Neural cell (in vitro differentiated cells): Measurements from ENCODE around the gene HMGCS2. TPM values are rescaled to one million over a fixed set of nuclear protein-coding genes. Genes with fewer than 3 reads are reported as not detected.

Experiments
- H2AFZ ChIP-seq: fragments of 200-600, 300-800 bp; sonication (generic), shearing (Covaris generic); 2 replicates; pipeline ENCODE4 v1.6.0; 2014; ENCODE audit warnings: low read depth, mild to moderate bottlenecking, antibody characterized with exemption, low read length, moderate library complexity
- H3F3A ChIP-seq: fragments of 200-600 bp; shearing (Covaris generic); 2 replicates; pipeline ENCODE4 v1.6.1; 2016; ENCODE audit warnings: mild to moderate bottlenecking, moderate library complexity, mixed read lengths, antibody characterized with exemption, low read length; ENCODE audit not compliant: insufficient read depth, poor library complexity, severe bottlenecking
- H3K27ac ChIP-seq: fragments of 200-600, 300-800 bp; sonication (generic), shearing (Covaris generic); 2 replicates; pipeline ENCODE4 v1.5.1; 2014; ENCODE audit warnings: mild to moderate bottlenecking, low read length, moderate library complexity
- H3K27me3 ChIP-seq: fragments of 300-800, 200-600 bp; sonication (generic), shearing (Covaris generic); 2 replicates; pipeline ENCODE4 v1.6.0; 2014; ENCODE audit warnings: mild to moderate bottlenecking, low read depth, low read length, moderate library complexity; ENCODE audit not compliant: insufficient read depth
- H3K36me3 ChIP-seq: fragments of 300-800, 200-600 bp; sonication (generic), shearing (Covaris generic); 2 replicates; pipeline ENCODE4 v1.5.1; 2014; ENCODE audit warnings: mild to moderate bottlenecking, antibody characterized with exemption, low read length, moderate library complexity; ENCODE audit not compliant: insufficient read depth
- H3K4me2 ChIP-seq: fragments of 300-800, 200-600 bp; sonication (generic), shearing (Covaris generic); 2 replicates; pipeline ENCODE4 v1.6.0; 2014; ENCODE audit warnings: mild to moderate bottlenecking, low read length
- H3K4me3 ChIP-seq: fragments of 300-800, 200-600 bp; sonication (generic), shearing (Covaris generic); 2 replicates; pipeline ENCODE4 v1.5.1; 2014; ENCODE audit warnings: mild to moderate bottlenecking, low read length, moderate library complexity
- H3K79me2 ChIP-seq: fragments of 200-600 bp; shearing (Covaris generic); replicated peaks from 2 replicates; pipeline ENCODE4 v1.6.0; 2014; ENCODE audit warnings: mild to moderate bottlenecking, low read length, moderate library complexity; ENCODE audit not compliant: insufficient read depth
- H3K9ac ChIP-seq: fragments of 300-800, 200-600 bp; sonication (generic), shearing (Covaris generic); 2 replicates; pipeline ENCODE4 v1.6.1; 2016; ENCODE audit warnings: mild to moderate bottlenecking, low read length, mixed read lengths
- H3K9me2 ChIP-seq: fragments of 200-600 bp; shearing (Covaris generic); 2 replicates; pipeline ENCODE4 v1.6.1; 2016; ENCODE audit warnings: mild to moderate bottlenecking, low read length, mixed read lengths; ENCODE audit not compliant: insufficient read depth
- H3K9me3 ChIP-seq: fragments of 200-600, 300-800 bp; sonication (generic), shearing (Covaris generic); 2 replicates; pipeline ENCODE4 v1.6.1; 2016; ENCODE audit warnings: mild to moderate bottlenecking, mixed run types, low read length, moderate library complexity, mixed read lengths
- H4K20me1 ChIP-seq: fragments of 200-600 bp; shearing (Covaris generic); 2 replicates; pipeline ENCODE4 v1.6.1; 2016; ENCODE audit warnings: mild to moderate bottlenecking, mixed run types; ENCODE audit not compliant: insufficient read depth
- EP300 ChIP-seq: fragments of 450-650 bp; conservative IDR thresholded peaks from 2 replicates; pipeline ENCODE4 v1.6.1; 2014; ENCODE audit warnings: antibody characterized with exemption, mild to moderate bottlenecking, moderate library complexity; ENCODE audit not compliant: poor library complexity, severe bottlenecking
- EZH2 ChIP-seq: fragments of 200-600, 300-800 bp; shearing (Covaris generic), sonication (generic); IDR thresholded peaks from 2 replicates; pipeline ENCODE4 v1.6.1; 2014; ENCODE audit warnings: antibody characterized with exemption, low read length, borderline replicate concordance, mild to moderate bottlenecking; ENCODE audit not compliant: insufficient read depth, poor library complexity, severe bottlenecking
- MXI1 ChIP-seq: fragments of 450-650 bp; conservative IDR thresholded peaks from 2 replicates; pipeline ENCODE4 v1.6.1; 2014; ENCODE audit warnings: antibody characterized with exemption, mild to moderate bottlenecking; ENCODE audit not compliant: poor library complexity, severe bottlenecking
- POLR2AphosphoS5 ChIP-seq: IDR thresholded peaks from 2 replicates; pipeline ENCODE4 v1.6.1; 2012
- RAD21 ChIP-seq: fragments of 450-650 bp; conservative IDR thresholded peaks from 2 replicates; pipeline ENCODE4 v1.6.1; 2014; ENCODE audit warnings: antibody characterized with exemption, mild to moderate bottlenecking, moderate library complexity
- SMC3 ChIP-seq: fragments of 450-650 bp; conservative IDR thresholded peaks from 2 replicates; pipeline ENCODE4 v1.6.1; 2014; ENCODE audit warnings: antibody characterized with exemption, mild to moderate bottlenecking, moderate library complexity; ENCODE audit not compliant: poor library complexity
- TAF1 ChIP-seq: IDR thresholded peaks from 2 replicates; pipeline ENCODE4 v1.6.1; 2012; ENCODE audit warnings: low read depth
- polyA plus RNA-seq: library from polyadenylated mRNA; depleted of rRNA; stranded (reverse); fragments of >200 nt; gene quantifications from 2 replicates; pipeline ENCODE4 v1.2.3, GENCODE V29; 2014
- TF ChIP-seq, protein P1 (sequence below): IDR thresholded peaks from 2 replicates; pipeline ENCODE4 v1.6.1; 2012; ENCODE audit warnings: borderline replicate concordance
- TF ChIP-seq, protein P2 (sequence below): fragments of 450-650 bp; IDR thresholded peaks from 2 replicates; pipeline ENCODE4 v1.5.1; 2014; ENCODE audit warnings: antibody characterized with exemption, mild to moderate bottlenecking, moderate library complexity; ENCODE audit not compliant: poor library complexity, severe bottlenecking

The HMGCS2 gene
- polyA plus RNA-seq, 1 donor from 2014 or later = not detected

DNA sequence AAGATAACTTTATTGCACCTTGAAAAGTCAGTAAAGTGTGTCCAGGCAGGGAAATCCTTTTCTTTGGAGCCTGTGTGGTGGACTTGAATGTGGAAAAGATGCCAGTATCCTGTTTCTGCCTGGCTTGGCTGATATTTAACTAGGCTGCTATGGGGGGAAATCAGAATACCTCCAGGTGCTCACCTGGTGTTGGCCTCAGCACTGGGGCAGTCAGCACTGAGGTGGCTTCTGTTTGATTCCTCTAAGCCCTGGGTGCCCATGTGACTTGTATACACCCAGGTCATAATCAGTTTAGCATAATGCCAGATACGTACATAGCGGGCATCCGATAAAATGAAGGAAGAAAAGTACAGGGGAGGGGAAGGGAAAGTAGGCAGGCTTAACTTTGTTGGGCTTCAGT lies 49.7 kb downstream of the HMGCS2 start:
- Histone ChIP-seq H3F3A (no peaks in the 10 kb centered on the region), H4K20me1 (no peaks in the 10 kb centered on the region), H3K79me2 (peaks cover 35% of the 10 kb centered on the region), H3K9me2 (no peaks in the 10 kb centered on the region), H3K4me3 (no peak overlapping the region), H3K4me2 (no peak overlapping the region), H3K27ac (no peak overlapping the region), H3K9ac (no peak overlapping the region), H2AFZ (no peak overlapping the region), H3K27me3 (no peaks in the 10 kb centered on the region), H3K36me3 (no peaks in the 10 kb centered on the region), H3K9me3 (no peaks in the 10 kb centered on the region)
- TF ChIP-seq SMC3 = no peak
- no peak for TF ChIP-seq MXI1
- TF ChIP-seq EP300 = no peak
- TF ChIP-seq, protein P1, sequence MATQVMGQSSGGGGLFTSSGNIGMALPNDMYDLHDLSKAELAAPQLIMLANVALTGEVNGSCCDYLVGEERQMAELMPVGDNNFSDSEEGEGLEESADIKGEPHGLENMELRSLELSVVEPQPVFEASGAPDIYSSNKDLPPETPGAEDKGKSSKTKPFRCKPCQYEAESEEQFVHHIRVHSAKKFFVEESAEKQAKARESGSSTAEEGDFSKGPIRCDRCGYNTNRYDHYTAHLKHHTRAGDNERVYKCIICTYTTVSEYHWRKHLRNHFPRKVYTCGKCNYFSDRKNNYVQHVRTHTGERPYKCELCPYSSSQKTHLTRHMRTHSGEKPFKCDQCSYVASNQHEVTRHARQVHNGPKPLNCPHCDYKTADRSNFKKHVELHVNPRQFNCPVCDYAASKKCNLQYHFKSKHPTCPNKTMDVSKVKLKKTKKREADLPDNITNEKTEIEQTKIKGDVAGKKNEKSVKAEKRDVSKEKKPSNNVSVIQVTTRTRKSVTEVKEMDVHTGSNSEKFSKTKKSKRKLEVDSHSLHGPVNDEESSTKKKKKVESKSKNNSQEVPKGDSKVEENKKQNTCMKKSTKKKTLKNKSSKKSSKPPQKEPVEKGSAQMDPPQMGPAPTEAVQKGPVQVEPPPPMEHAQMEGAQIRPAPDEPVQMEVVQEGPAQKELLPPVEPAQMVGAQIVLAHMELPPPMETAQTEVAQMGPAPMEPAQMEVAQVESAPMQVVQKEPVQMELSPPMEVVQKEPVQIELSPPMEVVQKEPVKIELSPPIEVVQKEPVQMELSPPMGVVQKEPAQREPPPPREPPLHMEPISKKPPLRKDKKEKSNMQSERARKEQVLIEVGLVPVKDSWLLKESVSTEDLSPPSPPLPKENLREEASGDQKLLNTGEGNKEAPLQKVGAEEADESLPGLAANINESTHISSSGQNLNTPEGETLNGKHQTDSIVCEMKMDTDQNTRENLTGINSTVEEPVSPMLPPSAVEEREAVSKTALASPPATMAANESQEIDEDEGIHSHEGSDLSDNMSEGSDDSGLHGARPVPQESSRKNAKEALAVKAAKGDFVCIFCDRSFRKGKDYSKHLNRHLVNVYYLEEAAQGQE = no peak
- TF ChIP-seq, protein P2, sequence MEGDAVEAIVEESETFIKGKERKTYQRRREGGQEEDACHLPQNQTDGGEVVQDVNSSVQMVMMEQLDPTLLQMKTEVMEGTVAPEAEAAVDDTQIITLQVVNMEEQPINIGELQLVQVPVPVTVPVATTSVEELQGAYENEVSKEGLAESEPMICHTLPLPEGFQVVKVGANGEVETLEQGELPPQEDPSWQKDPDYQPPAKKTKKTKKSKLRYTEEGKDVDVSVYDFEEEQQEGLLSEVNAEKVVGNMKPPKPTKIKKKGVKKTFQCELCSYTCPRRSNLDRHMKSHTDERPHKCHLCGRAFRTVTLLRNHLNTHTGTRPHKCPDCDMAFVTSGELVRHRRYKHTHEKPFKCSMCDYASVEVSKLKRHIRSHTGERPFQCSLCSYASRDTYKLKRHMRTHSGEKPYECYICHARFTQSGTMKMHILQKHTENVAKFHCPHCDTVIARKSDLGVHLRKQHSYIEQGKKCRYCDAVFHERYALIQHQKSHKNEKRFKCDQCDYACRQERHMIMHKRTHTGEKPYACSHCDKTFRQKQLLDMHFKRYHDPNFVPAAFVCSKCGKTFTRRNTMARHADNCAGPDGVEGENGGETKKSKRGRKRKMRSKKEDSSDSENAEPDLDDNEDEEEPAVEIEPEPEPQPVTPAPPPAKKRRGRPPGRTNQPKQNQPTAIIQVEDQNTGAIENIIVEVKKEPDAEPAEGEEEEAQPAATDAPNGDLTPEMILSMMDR = no peak
- TF ChIP-seq TAF1 = no peak
- no peak for TF ChIP-seq EZH2
- no peak for TF ChIP-seq RAD21
- TF ChIP-seq POLR2AphosphoS5 = no peak

DNA sequence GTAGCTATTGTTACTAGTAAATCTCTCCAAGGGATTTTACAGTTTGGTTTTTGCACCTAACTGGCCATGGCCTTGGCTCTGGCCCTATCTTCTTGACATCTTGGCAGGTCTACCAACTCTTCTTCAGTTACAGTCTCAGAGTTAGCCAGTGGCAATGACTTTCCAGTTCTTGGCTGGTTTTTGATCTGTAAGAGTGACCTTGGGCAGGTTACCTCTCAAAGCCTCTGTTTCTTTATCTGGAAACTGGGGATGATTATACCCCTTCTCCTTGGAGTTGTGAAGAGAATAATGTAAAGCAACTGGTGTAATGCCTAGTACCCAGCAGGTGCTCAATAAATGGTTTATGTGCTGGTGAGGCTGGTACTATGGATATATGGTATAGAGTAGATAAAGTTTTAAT lies 50.3 kb downstream of the HMGCS2 start:
- TF ChIP-seq TAF1 (no peak), RAD21 (no peak), MXI1 (no peak), EP300 (no peak), EZH2 (no peak), SMC3 (no peak), POLR2AphosphoS5 (no peak)
- TF ChIP-seq, protein P1 = no peak
- TF ChIP-seq, protein P2 = no peak
- Histone ChIP-seq H4K20me1 (no peaks in the 10 kb centered on the region), H3K4me3 (no peak overlapping the region), H3K9me2 (no peaks in the 10 kb centered on the region), H3K79me2 (peaks cover 40% of the 10 kb centered on the region), H3K9me3 (no peaks in the 10 kb centered on the region), H3F3A (no peaks in the 10 kb centered on the region), H3K27me3 (no peaks in the 10 kb centered on the region), H3K9ac (no peak overlapping the region), H3K36me3 (no peaks in the 10 kb centered on the region), H2AFZ (no peak overlapping the region), H3K27ac (no peak overlapping the region), H3K4me2 (no peak overlapping the region)
